ENCODE results near the gene CXCL14.

DNA sequence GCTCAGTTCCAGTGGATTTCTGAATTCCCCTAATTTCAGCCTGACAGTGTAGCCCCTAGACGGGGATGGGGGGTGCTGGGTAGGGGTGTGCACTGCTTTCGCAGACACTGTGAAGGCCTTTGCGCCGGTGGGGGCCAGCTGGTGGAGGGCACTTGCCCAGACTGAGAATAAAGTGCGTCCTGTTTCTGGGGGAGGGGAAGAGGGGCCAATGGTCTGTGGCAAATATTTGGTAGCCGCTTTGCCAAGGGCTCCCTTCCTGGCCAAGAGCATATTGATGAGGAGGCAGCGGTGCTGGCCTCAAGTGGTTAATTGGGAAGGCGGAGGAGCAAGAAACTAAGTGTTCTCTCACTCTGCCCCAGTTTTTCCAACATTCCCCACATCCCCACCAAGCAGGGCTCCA is 1.4 kb downstream of the CXCL14 start:
- TF ChIP-seq CTCF (IDR thresholded peaks at IDR 0.05; ENCODE audit: low read length), result no peak
- TF ChIP-seq EZH2 (optimal IDR thresholded peaks at IDR 0.05; ENCODE audit: low read depth, low read length), result no peak

Measured in MM.1S (cell line).